Spleen (tissue), 7 donors: ENCODE measurements around the gene ITFG1.

Experiments
- POLR2A ChIP-seq, 3 donors: fragments of 450-650 bp; IDR thresholded peaks; one replicate each; pipeline ENCODE4 v1.5.1; 2017; ENCODE audit warnings: antibody characterized with exemption in 3 of 3, mild to moderate bottlenecking in 1 of 3
- TF ChIP-seq, protein P1 (sequence below), 11 experiments: fragments of 200-600 bp in 7 of 11; fragments of 450-650 bp in 4 of 11; sonication (generic) in 4 of 11; IDR thresholded peaks in 8 of 11; conservative IDR thresholded peaks in 3 of 11; 1 replicate in 7 of 11; 2 replicates in 4 of 11; pipeline versions ENCODE4 v1.4.0 to v1.8.0; 2016 to 2021; ENCODE audit warnings: antibody characterized with exemption in 11 of 11, inconsistent platforms in 4 of 11, mild to moderate bottlenecking in 1 of 11
- donor health status: DM: no; HTN: no; CAD: no; lungs with moderate emphysema.
- donor health status: DM: no; HTN: no; CAD: no.
- donor health status: DM: no; HTN: no; CAD: no.

- TF ChIP-seq, protein P1, sequence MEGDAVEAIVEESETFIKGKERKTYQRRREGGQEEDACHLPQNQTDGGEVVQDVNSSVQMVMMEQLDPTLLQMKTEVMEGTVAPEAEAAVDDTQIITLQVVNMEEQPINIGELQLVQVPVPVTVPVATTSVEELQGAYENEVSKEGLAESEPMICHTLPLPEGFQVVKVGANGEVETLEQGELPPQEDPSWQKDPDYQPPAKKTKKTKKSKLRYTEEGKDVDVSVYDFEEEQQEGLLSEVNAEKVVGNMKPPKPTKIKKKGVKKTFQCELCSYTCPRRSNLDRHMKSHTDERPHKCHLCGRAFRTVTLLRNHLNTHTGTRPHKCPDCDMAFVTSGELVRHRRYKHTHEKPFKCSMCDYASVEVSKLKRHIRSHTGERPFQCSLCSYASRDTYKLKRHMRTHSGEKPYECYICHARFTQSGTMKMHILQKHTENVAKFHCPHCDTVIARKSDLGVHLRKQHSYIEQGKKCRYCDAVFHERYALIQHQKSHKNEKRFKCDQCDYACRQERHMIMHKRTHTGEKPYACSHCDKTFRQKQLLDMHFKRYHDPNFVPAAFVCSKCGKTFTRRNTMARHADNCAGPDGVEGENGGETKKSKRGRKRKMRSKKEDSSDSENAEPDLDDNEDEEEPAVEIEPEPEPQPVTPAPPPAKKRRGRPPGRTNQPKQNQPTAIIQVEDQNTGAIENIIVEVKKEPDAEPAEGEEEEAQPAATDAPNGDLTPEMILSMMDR (IDR thresholded peaks at IDR 0.05 in 8 of 11, conservative IDR thresholded peaks at IDR 0.05 in 3 of 11) = no peak
- TF ChIP-seq POLR2A (IDR thresholded peaks at IDR 0.05) = no peak
Measured at GRCh38 chr16:47463771-47464624, 3.1 kb upstream of the ITFG1 start.
